ENCODE data around the gene RNASE7.
"Not testable (repeated sequence)": the region's sequence is repeated elsewhere in the genome, so short reads cannot be mapped to it uniquely, and the experiment has no call there.

The RNASE7 gene

GRCh38 chr14:21041676-21042433 is at the start of gene RNASE7:
RNASE7 (plus strand) TSS chr14:21042362; CDS start chr14:21042993, 631 bp downstream.
- no peak for DNase-seq

GRCh38 chr14:20996521-20996920 is 45.6 kb upstream of the RNASE7 start:
- no peak for DNase-seq

GRCh38 chr14:20997115-20997514 is 45.0 kb upstream of the RNASE7 start:
- DNase-seq: no peak

GRCh38 chr14:20997564-20997963 is 44.6 kb upstream of the RNASE7 start:
- DNase-seq: no peak

- no peak for DNase-seq
Observed at GRCh38 chr14:20998139-20998538, 44.0 kb upstream of the RNASE7 start.

GRCh38 chr14:20998674-20999366 is 43.3 kb upstream of the RNASE7 start, which contains the start of gene SLC39A2:
SLC39A2 (plus strand) TSS chr14:20999293; CDS start chr14:20999447, 154 bp downstream.
- peak; percentile 61 for DNase-seq

- DNase-seq: no peak
Observed at GRCh38 chr14:20999591-20999990, 42.6 kb upstream of the RNASE7 start.

- DNase-seq: no peak
Observed at GRCh38 chr14:21001218-21001617, 40.9 kb upstream of the RNASE7 start.

- no peak for DNase-seq
Observed at GRCh38 chr14:21003788-21004346, 38.3 kb upstream of the RNASE7 start.

- DNase-seq: not testable (repeated sequence)
Observed at GRCh38 chr14:21009721-21010120, 32.4 kb upstream of the RNASE7 start.

- no peak for DNase-seq
Observed at GRCh38 chr14:21011136-21011535, 31.0 kb upstream of the RNASE7 start.

- peak; percentile 57 for DNase-seq
Observed at GRCh38 chr14:21014761-21015190, 27.4 kb upstream of the RNASE7 start.

- no peak for DNase-seq
Observed at GRCh38 chr14:21015312-21015711, 26.9 kb upstream of the RNASE7 start.

GRCh38 chr14:21016413-21017190 is 25.6 kb upstream of the RNASE7 start:
- DNase-seq: no peak

GRCh38 chr14:21017528-21018245 is 24.5 kb upstream of the RNASE7 start:
- no peak for DNase-seq

- no peak for DNase-seq
Observed at GRCh38 chr14:21018286-21018685, 23.9 kb upstream of the RNASE7 start.

- no peak for DNase-seq
Observed at GRCh38 chr14:21018781-21019180, 23.4 kb upstream of the RNASE7 start.

GRCh38 chr14:21019366-21019765 is 22.8 kb upstream of the RNASE7 start:
- no peak for DNase-seq

GRCh38 chr14:21020977-21021545 is 21.1 kb upstream of the RNASE7 start:
- no peak for DNase-seq

- DNase-seq: no peak
Observed at GRCh38 chr14:21022686-21023085, 19.5 kb upstream of the RNASE7 start.

GRCh38 chr14:21023174-21023573 is 19.0 kb upstream of the RNASE7 start:
- DNase-seq: no peak

Measured in NCI-H226 (cell line).